Measurements from ENCODE around the gene CAMK1D. TPM values are rescaled to one million over a fixed set of nuclear protein-coding genes. Genes with fewer than 3 reads are reported as not detected.
"Not testable (repeated sequence)": the region's sequence is repeated elsewhere in the genome, so short reads cannot be mapped to it uniquely, and the experiment has no call there.

The CAMK1D gene
- total RNA-seq, 4 donors from 2014 or later, result 13.5 to 21.4 (median 15.7) TPM

GRCh38 chr10:12852687-12853086 is 503.3 kb downstream of the CAMK1D start:
- 71% methylated on average over 2 of the region's 2 CpGs; no CpG with 5 or more reads in 1 of the 2 donors for WGBS, 2 donors (ENCODE audit: low coverage in 1 of 2)
- in situ Hi-C loops (cut with MboI; ENCODE audit: low pct_ligation_motif_present in 1 of 4, low pct_unique_long_range_greater_than_20kb in 1 of 4, low sequenced_read_pairs in 3 of 4), result no loop called here

DNA sequence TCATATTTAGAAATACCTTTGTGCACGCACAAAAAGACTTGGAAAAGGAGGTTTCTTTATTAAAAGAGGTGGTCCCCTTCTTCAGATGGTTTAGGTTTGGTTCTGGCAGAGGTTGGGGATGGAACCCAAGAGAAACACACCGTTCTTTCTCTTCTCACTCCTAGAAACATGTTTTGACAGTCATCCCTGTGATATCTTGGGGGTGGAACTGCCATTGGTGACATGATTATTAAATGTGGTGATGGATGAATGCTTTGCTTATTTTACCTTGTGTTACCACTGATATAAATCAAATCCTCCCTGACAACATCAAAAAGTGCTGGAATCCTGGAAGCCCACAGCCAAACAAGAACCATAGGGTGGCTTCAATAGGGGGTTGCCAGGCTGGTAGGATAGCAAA is 505.6 kb downstream of the CAMK1D start:
- in situ Hi-C loops (cut with MboI; ENCODE audit: low pct_ligation_motif_present in 1 of 4, low pct_unique_long_range_greater_than_20kb in 1 of 4, low sequenced_read_pairs in 3 of 4) (no loop called here), intact Hi-C loops (cut with DNase I; ENCODE audit: low total_unique reads) (no loop called here)
- H3K4me3 ChIP-seq, result no peak overlapping the region
- DNase-seq, result no peak
- no peaks in the 10 kb centered on the region for H3K36me3 ChIP-seq
- no peaks in the 10 kb centered on the region for H3K4me1 ChIP-seq
- H3K27me3 ChIP-seq, result no peaks in the 10 kb centered on the region
- H3K9me3 ChIP-seq, result no peaks in the 10 kb centered on the region
- no peak overlapping the region for H3K27ac ChIP-seq
- TF ChIP-seq POLR2AphosphoS5 (IDR thresholded peaks at IDR 0.05) (no peak), EP300 (IDR thresholded peaks at IDR 0.05; ENCODE audit: low read depth) (no peak), POLR2A (IDR thresholded peaks at IDR 0.05) (no peak), CTCF (IDR thresholded peaks at IDR 0.05) (no peak)
- 57 to 100% methylated on average over 2 of the region's 2 CpGs for WGBS, 2 donors (ENCODE audit: low coverage in 1 of 2)

More at GRCh38 chr10:12852687-12853086, 503.3 kb downstream of the CAMK1D start:
- Histone ChIP-seq H3K36me3 (no peaks in the 10 kb centered on the region), H3K27me3 (no peaks in the 10 kb centered on the region), H3K4me3 (no peak overlapping the region), H3K27ac (no peak overlapping the region), H3K4me1 (no peaks in the 10 kb centered on the region), H3K9me3 (no peaks in the 10 kb centered on the region)
- no peak for DNase-seq
- TF ChIP-seq EP300 (IDR thresholded peaks at IDR 0.05; ENCODE audit: low read depth), result no peak
- no peak for TF ChIP-seq CTCF (IDR thresholded peaks at IDR 0.05)
- no peak for TF ChIP-seq POLR2A (IDR thresholded peaks at IDR 0.05)
- no peak for TF ChIP-seq POLR2AphosphoS5 (IDR thresholded peaks at IDR 0.05)
- intact Hi-C loops (cut with DNase I; ENCODE audit: low total_unique reads), result no loop called here

DNA sequence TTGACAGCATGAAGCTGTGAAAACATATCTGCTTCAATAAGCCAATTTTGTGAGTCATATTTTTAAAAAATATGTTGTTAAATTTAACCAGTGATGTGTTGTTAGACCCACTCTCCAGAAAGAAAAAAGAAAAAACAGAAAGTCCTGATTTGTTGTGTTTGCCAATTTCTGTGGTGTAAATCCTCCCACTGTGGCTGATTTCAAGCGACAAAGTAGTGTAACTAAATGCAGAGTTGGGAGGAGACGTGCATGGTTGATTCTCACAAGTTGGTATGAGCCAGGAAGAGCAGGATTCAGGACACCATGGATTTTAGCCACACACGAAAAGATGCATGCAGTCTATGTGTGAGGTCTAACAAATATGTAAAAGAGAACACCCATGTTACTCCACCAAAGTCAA is 513.1 kb downstream of the CAMK1D start:
- H3K27me3 ChIP-seq, result no peaks in the 10 kb centered on the region
- no peaks in the 10 kb centered on the region for H3K4me1 ChIP-seq
- H3K4me3 ChIP-seq, result no peak overlapping the region
- TF ChIP-seq POLR2A (IDR thresholded peaks at IDR 0.05), result no peak
- TF ChIP-seq EP300 (IDR thresholded peaks at IDR 0.05; ENCODE audit: low read depth), result no peak
- no peak for TF ChIP-seq POLR2AphosphoS5 (IDR thresholded peaks at IDR 0.05)
- no peak for TF ChIP-seq CTCF (IDR thresholded peaks at IDR 0.05)
- in situ Hi-C loops (cut with MboI; ENCODE audit: low pct_ligation_motif_present in 1 of 4, low pct_unique_long_range_greater_than_20kb in 1 of 4, low sequenced_read_pairs in 3 of 4) (no loop called here), intact Hi-C loops (cut with DNase I; ENCODE audit: low total_unique reads) (no loop called here)
- WGBS, 2 donors (ENCODE audit: low coverage in 1 of 2), result 77 to 79% methylated on average over 3 of the region's 3 CpGs
- no peaks in the 10 kb centered on the region for H3K9me3 ChIP-seq
- H3K27ac ChIP-seq, result no peak overlapping the region
- no peaks in the 10 kb centered on the region for H3K36me3 ChIP-seq
- no peak for DNase-seq

DNA sequence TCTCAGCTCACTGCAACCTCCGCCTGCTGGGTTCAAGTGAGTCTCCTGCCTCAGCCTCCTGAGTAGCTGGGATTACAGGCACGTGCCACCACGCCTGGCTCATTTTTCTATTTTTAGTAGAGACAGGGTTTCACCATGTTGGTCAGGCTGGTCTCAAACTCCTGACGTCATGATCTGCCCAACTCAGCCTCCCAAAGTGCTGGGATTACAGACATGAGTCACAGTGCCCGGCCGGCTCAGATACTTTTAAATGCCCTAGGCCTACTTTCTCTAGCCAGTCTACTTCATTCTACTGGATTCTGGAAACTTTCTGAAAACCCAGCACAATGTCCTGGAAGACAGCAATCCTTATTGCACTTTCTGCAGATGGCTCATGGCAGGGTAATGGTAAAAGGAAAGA is 516.2 kb downstream of the CAMK1D start:
- H3K27me3 ChIP-seq; H3K36me3 ChIP-seq; in situ Hi-C loops (cut with MboI; ENCODE audit: low pct_ligation_motif_present in 1 of 4, low pct_unique_long_range_greater_than_20kb in 1 of 4, low sequenced_read_pairs in 3 of 4); H3K27ac ChIP-seq; DNase-seq; H3K4me1 ChIP-seq; H3K4me3 ChIP-seq; intact Hi-C loops (cut with DNase I; ENCODE audit: low total_unique reads); H3K9me3 ChIP-seq: not testable (repeated sequence)
- WGBS, 2 donors (ENCODE audit: low coverage in 1 of 2), result 85% methylated on average over 6 of the region's 6 CpGs; no CpG with 5 or more reads in 1 of the 2 donors

DNA sequence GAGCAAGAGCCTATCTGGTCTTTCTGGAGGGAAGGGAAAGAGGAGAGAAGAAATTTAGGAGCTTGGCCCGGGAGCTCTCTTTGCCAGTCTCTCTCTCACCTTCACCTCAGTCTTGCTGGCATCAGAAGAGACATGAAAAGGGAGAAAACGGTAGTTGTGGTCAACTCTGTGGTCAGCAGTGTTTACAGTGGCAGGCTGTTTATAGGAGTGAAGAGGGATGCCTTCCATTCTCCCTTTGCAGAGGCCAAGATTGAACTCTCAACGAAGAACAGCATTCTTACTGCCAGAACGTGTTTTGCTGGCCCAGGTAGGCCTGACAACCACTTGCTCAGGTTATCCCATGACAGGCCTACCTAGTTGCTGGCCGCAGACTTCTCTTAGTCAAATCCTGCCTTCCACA is 518.9 kb downstream of the CAMK1D start:
- WGBS, 2 donors (ENCODE audit: low coverage in 1 of 2), result 67 to 71% methylated on average over 3 to 5 of the region's 5 CpGs

More for the DNA sequence above, 518.9 kb downstream of the CAMK1D start:
- intact Hi-C loops (cut with DNase I; ENCODE audit: low total_unique reads), result no loop called here
- H3K4me1 ChIP-seq, result no peaks in the 10 kb centered on the region
- in situ Hi-C loops (cut with MboI; ENCODE audit: low pct_ligation_motif_present in 1 of 4, low pct_unique_long_range_greater_than_20kb in 1 of 4, low sequenced_read_pairs in 3 of 4), result no loop called here
- H3K4me3 ChIP-seq, result no peak overlapping the region
- TF ChIP-seq EP300 (IDR thresholded peaks at IDR 0.05; ENCODE audit: low read depth) (no peak), POLR2AphosphoS5 (IDR thresholded peaks at IDR 0.05) (no peak), POLR2A (IDR thresholded peaks at IDR 0.05) (no peak)
- DNase-seq, result no peak
- no peaks in the 10 kb centered on the region for H3K36me3 ChIP-seq
- H3K9me3 ChIP-seq, result no peaks in the 10 kb centered on the region
- no peak overlapping the region for H3K27ac ChIP-seq
- no peaks in the 10 kb centered on the region for H3K27me3 ChIP-seq
